AG04449 (cell line): ENCODE data around the gene HTR1D.

Experiments used
- CTCF ChIA-PET: fragments of 350-600 bp; formaldehyde crosslinking; extraction: SDS; loops from one replicate; lab custom pipeline; 2021; ENCODE audit warnings: antibody characterized with exemption; lab: Yijun Ruan, JAX
- POLR2A ChIA-PET: fragments of 400-600, 350-600 bp; formaldehyde crosslinking; extraction: SDS; loops from one replicate; lab custom pipeline; 2020; ENCODE audit warnings: antibody characterized with exemption, inconsistent platforms; lab: Yijun Ruan, JAX
- DNase-seq: peaks from one replicate; pipeline ENCODE4 v3.0.0-alpha.2; 2010; ENCODE audit warnings: low read depth, low spot score
- H3K4me3 ChIP-seq: 2 replicates; pipeline ENCODE4 v1.5.1; 2011; ENCODE audit warnings: low read depth, mild to moderate bottlenecking, control low read depth, low read length
- TF ChIP-seq, protein P1 (sequence below): IDR thresholded peaks from one replicate; pipeline ENCODE4 v1.5.1; 2011; ENCODE audit warnings: mild to moderate bottlenecking, moderate library complexity, low read length, control low read depth, inconsistent platforms; ENCODE audit not compliant: insufficient read depth; ENCODE audit errors: missing control alignments

HTR1D gene

DNA sequence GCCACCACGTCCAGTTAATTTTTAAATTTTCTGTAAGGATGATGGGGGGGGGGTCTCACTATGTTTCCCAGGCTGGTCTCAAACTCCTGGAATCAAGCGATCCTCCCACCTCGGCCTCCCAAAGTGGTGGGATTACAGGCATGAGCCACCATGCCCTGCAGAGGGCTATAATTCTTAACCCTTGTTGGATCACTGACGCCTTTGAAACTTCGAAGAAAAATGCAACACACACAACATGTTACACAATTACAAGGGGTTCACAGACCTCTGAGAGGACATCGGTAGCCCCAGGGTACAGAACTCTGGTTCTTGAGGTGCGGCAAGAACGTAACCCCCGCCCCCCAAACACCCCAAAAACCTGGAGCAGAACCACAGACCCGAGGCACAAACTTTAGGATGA, 40.3 kb downstream of the HTR1D start:
- CTCF ChIA-PET, result interaction anchor here (1.4 to 18.6 kb wide), 6 partner anchors 8 to 82 kb away, joined by 3 to 174 read pairs (median 15); partner anchors contain the start of gene LUZP1
- TF ChIP-seq, protein P1, sequence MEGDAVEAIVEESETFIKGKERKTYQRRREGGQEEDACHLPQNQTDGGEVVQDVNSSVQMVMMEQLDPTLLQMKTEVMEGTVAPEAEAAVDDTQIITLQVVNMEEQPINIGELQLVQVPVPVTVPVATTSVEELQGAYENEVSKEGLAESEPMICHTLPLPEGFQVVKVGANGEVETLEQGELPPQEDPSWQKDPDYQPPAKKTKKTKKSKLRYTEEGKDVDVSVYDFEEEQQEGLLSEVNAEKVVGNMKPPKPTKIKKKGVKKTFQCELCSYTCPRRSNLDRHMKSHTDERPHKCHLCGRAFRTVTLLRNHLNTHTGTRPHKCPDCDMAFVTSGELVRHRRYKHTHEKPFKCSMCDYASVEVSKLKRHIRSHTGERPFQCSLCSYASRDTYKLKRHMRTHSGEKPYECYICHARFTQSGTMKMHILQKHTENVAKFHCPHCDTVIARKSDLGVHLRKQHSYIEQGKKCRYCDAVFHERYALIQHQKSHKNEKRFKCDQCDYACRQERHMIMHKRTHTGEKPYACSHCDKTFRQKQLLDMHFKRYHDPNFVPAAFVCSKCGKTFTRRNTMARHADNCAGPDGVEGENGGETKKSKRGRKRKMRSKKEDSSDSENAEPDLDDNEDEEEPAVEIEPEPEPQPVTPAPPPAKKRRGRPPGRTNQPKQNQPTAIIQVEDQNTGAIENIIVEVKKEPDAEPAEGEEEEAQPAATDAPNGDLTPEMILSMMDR, result no peak
- peak overlapping the region; percentile 59 for H3K4me3 ChIP-seq
- no peak for DNase-seq
- POLR2A ChIA-PET, result interaction anchor here (0.6 to 1.4 kb wide), 2 partner anchors 8 to 9 kb away, joined by 3 read pairs; partner anchors contain the start of gene LUZP1

DNA sequence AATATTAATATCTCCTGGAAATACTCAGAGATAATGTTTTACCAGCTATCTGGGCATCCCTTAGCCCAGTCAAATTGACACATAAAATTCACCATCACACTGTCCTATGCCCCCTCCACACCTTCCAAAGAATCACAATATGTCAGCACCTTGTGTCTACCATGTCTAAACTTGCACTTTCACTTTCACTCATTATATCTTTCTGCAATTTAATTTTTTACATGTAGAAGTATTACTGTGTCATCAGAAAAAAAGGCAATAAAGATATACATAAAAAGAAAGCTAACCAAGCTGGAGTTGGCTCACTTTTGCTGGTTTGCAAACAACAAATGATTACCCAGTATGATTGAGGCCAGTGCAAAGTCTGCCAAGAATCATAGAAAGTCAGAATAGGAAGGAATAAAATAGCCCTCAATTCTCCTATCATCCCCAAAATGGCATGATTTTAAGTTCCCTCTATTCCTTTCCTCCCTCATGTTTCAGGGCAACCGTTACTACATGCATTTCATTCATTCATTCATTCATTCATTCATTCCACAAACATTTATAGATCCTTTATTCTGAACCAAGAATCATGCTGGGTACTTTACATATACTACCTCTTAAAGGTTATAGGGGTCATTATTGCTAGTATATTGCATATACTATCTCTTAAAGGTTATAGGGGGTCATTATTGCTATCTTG, 42.7 kb downstream of the HTR1D start:
- CTCF ChIA-PET, result interaction anchor here (1.1 to 18.6 kb wide), 4 partner anchors 10 to 74 kb away, joined by 3 to 174 read pairs (median 82); no protein-coding TSS in a partner anchor
- DNase-seq, result no peak
- TF ChIP-seq, protein P1, result no peak
- H3K4me3 ChIP-seq, result no peak overlapping the region
- POLR2A ChIA-PET, result no interaction called here

DNA sequence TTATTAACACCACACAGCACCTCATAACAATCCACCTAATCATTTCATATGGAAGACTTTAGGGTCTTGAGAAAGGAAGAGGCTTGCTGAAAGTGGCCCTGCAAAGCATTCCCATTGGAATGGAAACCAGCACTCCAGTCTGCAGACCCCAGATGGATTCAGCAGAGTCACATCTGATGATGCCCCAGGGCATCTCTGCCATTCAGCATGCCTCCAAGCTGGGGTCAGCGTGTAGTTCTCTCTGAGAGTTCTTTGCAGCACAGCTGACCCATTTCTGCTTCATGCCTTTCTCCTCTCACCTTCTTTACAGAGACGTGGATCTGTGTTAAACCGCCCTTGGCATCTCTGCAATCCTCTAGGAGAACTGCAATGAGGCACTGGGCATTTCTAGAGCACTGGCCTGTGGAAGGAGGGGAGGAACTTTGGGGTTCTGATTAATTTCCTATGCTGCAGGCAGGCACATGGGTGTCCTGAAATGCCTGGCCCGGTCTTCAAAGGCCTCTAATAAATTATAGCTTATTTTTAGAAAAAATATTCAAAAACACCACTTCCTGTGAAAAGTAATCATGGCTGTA, 46.0 kb downstream of the HTR1D start:
- TF ChIP-seq, protein P1, result no peak
- no peak for DNase-seq
- CTCF ChIA-PET, result interaction anchor here (0.8 to 18.6 kb wide), 4 partner anchors 8 to 70 kb away, joined by 3 to 174 read pairs (median 82); no protein-coding TSS in a partner anchor
- POLR2A ChIA-PET, result no interaction called here
- no peak overlapping the region for H3K4me3 ChIP-seq

DNA sequence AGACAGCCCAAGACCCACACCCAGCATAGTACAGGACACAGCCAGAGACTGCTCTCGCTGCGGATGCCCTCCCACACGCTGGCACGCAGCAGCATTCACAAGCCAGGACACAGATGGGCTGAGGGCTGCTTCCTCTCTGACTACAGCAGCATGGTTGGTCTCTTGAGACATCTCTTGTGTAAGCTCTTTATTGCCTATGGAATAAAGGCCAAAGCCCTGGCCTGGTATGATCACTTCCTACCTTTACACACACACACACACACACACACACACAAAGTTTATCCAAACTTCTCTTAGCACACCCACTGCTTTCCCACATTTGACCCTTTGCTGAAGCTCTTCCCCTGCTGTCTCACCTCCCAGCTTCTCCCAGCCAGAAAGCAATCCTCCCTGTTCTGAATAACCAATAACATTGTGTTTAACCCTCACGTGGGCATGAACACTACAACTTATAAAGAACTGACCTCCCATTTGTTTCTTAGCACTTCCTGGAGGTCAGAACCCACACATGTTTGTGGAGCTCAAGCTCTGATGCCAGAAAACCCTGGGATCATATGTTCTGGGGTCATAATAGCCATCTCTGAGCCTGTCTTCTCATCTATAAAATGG, 47.5 kb downstream of the HTR1D start:
- POLR2A ChIA-PET, result no interaction called here
- CTCF ChIA-PET, result interaction anchor here (1.2 to 18.6 kb wide), 3 partner anchors 8 to 69 kb away, joined by 4 to 174 read pairs (median 161); no protein-coding TSS in a partner anchor

DNA sequence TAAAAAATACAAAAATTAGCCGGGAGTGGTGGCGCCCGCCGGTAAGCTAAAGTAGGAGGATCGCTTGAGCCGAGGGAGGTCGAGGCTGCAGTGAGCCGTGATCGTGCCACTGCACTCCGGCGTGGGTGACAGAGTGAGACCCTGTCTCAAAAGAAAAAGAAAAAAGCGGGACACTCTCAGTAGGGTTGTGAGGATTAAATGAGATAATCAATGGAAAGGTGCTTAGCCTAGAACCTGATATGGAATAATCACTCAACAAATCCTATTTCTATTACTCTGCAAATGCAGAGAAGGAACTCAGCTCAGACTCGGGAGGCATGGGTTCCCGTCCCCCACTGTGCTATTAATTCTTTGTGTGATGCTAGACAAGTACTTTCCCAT, 48.1 kb downstream of the HTR1D start:
- POLR2A ChIA-PET, result interaction anchor here (0.6 to 1.2 kb wide), 3 partner anchors 7 to 67 kb away, joined by 3 to 4 read pairs (median 3); no protein-coding TSS in a partner anchor
- TF ChIP-seq, protein P1, result no peak
- CTCF ChIA-PET, result interaction anchor here (1.0 to 18.6 kb wide), 4 partner anchors 9 to 68 kb away, joined by 3 to 174 read pairs (median 91); no protein-coding TSS in a partner anchor
- DNase-seq, result no peak
- H3K4me3 ChIP-seq, result peak overlapping the region; percentile 85

More for the DNA sequence above, 47.5 kb downstream of the HTR1D start:
- H3K4me3 ChIP-seq, result peak overlapping the region; percentile 8; the same call in 1 of the 2 replicates
- TF ChIP-seq, protein P1, result no peak
- peak; percentile 78 for DNase-seq
